ENCODE data around the gene MAML3.

Gene MAML3

DNA sequence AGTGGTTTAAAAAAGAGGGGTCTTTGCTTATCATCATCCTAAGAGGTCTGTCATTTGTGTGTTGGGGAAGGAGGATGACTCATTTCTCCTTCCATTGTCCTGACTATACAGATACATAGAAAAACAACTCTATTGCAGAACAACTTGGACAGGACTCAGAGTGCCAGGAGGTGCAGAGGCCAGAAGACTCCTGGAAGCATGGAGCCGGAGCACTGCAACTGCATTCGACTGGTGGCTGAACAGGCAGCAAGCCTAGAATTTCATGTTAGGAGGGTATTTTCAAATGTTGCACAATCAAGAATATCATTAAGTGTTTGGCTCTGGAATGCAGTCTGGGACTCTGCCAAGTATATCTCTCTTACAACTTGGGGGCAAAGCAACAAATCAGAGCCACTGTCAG lies 35.0 kb upstream of the MAML3 start:
- TF ChIP-seq REST (IDR thresholded peaks at IDR 0.05; ENCODE audit: insufficient read depth in 1 of 2, low read depth in 2 of 2, low read length in 2 of 2) (no peak), TAF1 (IDR thresholded peaks at IDR 0.05; ENCODE audit: borderline replicate concordance, insufficient read depth, low read length) (no peak), POLR2AphosphoS5 (IDR thresholded peaks at IDR 0.05; ENCODE audit: low read depth, low read length) (no peak), FOXP2 (optimal IDR thresholded peaks at IDR 0.05; ENCODE audit: borderline replicate concordance, extremely low read depth, extremely low read length, insufficient read depth) (no peak), SIN3A (IDR thresholded peaks at IDR 0.05; ENCODE audit: borderline replicate concordance, insufficient read depth, low read length) (no peak)

DNA sequence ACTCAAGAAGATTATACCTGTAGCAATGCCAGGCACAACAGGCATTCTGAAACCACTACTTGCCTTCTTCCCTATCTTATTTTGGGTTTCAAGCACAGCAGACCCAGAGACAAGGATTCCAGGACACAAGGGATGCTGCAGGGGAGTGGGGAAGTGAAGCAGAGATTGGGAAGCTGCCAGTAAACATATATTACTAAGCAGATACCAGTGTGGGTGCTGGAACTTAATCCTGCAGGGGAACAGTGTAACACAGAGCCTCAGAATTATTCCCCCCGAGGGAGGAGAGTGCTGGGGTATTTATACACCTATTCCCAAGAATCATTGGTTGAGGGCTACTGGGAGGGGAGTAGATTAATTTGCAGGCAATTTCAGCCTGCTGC lies 33.3 kb upstream of the MAML3 start:
- TF ChIP-seq FOXP2 (optimal IDR thresholded peaks at IDR 0.05; ENCODE audit: borderline replicate concordance, extremely low read depth, extremely low read length, insufficient read depth) (no peak), REST (IDR thresholded peaks at IDR 0.05; ENCODE audit: insufficient read depth in 1 of 2, low read depth in 2 of 2, low read length in 2 of 2) (no peak), SIN3A (IDR thresholded peaks at IDR 0.05; ENCODE audit: borderline replicate concordance, insufficient read depth, low read length) (no peak), POLR2AphosphoS5 (IDR thresholded peaks at IDR 0.05; ENCODE audit: low read depth, low read length) (no peak), TAF1 (IDR thresholded peaks at IDR 0.05; ENCODE audit: borderline replicate concordance, insufficient read depth, low read length) (no peak)

- no peak for TF ChIP-seq REST (IDR thresholded peaks at IDR 0.05; ENCODE audit: insufficient read depth in 1 of 2, low read depth in 2 of 2, low read length in 2 of 2)
- TF ChIP-seq TAF1 (IDR thresholded peaks at IDR 0.05; ENCODE audit: borderline replicate concordance, insufficient read depth, low read length), result no peak
- TF ChIP-seq FOXP2 (optimal IDR thresholded peaks at IDR 0.05; ENCODE audit: borderline replicate concordance, extremely low read depth, extremely low read length, insufficient read depth), result no peak
- TF ChIP-seq SIN3A (IDR thresholded peaks at IDR 0.05; ENCODE audit: borderline replicate concordance, insufficient read depth, low read length), result no peak
- no peak for TF ChIP-seq POLR2AphosphoS5 (IDR thresholded peaks at IDR 0.05; ENCODE audit: low read depth, low read length)
Observed at GRCh38 chr4:140186651-140187315, 32.8 kb upstream of the MAML3 start.

GRCh38 chr4:140186082-140186438 lies 32.1 kb upstream of the MAML3 start:
- no peak for TF ChIP-seq POLR2AphosphoS5 (IDR thresholded peaks at IDR 0.05; ENCODE audit: low read depth, low read length)
- no peak for TF ChIP-seq TAF1 (IDR thresholded peaks at IDR 0.05; ENCODE audit: borderline replicate concordance, insufficient read depth, low read length)
- TF ChIP-seq SIN3A (IDR thresholded peaks at IDR 0.05; ENCODE audit: borderline replicate concordance, insufficient read depth, low read length), result no peak
- no peak for TF ChIP-seq FOXP2 (optimal IDR thresholded peaks at IDR 0.05; ENCODE audit: borderline replicate concordance, extremely low read depth, extremely low read length, insufficient read depth)
- TF ChIP-seq REST (IDR thresholded peaks at IDR 0.05; ENCODE audit: insufficient read depth in 1 of 2, low read depth in 2 of 2, low read length in 2 of 2), result no peak
